Stimulated activated CD4-positive, alpha-beta T cell treated with anti-CD3 and anti-CD28 coated beads, Interleukin-1b, Interleukin-23, amount 100 ng/mL, for 48 hours (primary cell): ENCODE measurements around the gene ZNF135.

Experiments
- DNase-seq: peaks from one replicate; pipeline ENCODE4 v3.0.0-alpha.2; 2020

ZNF135 gene

DNA sequence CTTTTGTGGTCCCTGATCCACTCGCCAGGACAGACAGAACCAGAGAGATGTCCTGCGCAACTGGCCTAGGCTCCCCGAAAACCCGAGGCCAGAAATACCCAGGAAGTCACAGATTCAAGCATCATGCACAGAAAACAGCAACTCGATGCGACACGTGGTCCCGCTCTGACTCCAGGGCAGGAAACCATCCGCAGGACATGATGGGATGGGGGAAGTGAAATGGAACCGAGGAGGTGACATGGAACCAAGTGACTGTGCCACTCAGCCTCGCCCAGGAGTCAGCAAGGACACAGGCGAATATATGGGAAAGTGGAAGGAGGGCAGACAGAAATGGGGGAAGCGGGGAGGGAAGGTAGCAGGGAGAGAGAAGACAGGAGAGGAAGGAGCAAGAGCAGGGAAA, 37.8 kb downstream of the ZNF135 start:
- DNase-seq = no peak

DNA sequence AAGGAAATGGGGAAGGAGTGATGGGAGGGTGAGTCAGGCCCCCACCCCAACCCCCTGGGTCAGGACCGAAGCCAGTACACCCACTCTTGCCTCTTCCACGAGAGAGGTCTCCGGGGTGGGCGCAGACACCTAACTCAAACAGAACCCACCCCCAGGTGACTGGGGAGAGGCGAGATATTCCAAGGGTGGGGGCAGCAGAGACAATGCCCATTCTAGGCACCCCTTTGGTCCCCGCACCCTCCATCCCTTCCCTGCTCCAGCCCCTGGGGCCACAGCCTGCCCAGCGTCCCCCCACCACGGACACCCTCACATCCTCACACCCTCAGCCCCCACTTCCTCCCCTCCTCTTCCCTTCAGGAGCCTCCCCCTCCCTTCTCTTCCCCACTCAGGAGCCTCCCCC, 38.3 kb downstream of the ZNF135 start:
- no peak for DNase-seq

DNA sequence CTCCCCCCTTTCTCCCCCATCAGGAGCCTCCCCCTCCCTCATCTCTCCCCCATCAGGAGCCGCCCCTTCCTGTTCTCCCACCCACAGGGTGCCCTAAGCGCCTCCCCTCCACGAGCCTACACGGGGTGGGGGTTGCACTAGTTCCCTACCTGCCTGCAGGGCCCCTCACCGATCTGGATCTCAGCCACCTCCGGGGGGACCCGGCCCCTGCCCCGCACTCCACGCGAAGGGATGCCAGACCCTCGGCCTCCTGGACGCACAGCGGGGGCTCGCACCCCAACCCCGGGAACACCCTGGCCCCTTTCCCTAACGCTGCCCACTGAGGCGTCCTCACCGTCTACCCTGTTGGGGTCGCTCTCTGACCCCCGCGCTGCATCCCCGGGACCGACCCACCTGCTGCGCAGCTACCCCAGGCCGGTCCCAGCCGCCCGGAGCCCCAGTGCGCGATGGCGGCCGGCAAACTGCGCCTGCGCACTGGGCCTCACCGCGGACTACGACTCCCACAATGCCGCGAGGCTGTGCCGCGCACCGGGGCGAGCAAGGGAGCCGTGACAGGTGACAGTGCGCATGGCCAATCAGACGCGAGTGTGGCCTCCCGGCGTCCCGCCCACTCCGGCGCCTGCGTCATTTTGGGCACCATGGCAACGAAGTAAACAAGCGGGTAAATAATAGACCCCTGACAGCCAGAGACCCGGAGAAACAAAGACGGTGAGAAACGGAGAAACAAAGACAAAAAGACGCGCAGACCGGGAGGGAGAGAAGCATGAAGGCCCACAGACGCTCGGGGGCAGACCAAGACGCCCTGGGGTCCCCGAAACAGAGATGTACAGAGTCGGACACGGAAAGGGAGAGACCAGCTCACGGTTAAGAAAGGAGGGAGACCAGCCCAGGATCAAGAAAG, 38.9 kb downstream of the ZNF135 start, which contains the start of gene ZSCAN18:
Gene ZSCAN18, minus strand, starts transcription at position 451 of the 901 bp plus-strand sequence. CDS start 7,964 bp downstream, outside the sequence.
- DNase-seq = peak; percentile 96

DNA sequence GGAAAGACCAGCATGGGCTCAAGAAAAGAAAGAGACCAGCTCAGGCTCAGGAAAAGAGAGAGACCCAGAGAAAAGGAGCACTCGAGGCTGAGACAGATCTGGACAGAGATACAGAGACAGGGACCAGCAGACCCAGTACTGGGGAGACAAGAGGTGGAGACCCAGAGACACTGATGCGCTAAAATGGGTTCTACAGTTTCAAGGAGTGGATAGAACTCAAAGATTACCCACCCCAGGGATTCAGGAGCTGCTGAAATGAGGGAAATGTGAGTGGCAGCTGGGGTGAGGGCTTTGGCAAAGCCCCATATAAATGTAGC, 39.6 kb downstream of the ZNF135 start:
- DNase-seq = no peak

DNA sequence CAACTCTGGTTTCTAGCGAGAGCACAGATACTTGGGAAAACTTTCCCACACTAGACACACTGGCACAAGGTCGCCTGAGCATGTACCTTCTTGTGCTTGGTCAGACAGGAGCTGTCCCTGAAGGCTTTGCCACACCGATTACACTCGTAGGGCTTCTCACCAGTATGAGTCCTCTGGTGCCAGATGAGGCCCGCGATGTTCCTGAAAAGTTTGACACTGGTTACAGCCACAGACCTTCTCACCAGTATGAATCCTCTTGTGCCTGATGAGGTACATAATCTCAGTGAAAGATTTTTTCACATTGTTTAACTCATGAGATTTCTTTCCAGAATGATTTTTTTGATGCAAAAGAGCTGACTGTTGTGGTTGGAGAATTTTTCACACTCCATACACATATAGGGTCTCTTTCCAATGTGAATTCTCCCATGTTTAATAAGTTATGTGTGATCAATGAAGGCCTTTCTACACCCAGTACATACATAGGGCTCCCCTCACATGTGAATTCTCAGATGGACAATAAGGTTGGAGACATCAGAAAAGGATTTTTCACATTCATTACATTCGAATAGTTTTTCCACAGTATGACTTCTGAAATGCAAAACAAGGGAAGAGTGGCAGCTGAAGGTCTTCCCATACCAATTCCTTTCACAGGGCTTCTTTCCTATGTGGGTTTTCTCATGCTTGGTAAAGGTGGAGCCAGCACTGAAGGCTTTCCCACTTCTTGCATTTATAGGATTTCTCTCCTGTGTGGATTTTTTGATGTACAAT, 48.9 kb downstream of the ZNF135 start:
- DNase-seq = no peak

DNA sequence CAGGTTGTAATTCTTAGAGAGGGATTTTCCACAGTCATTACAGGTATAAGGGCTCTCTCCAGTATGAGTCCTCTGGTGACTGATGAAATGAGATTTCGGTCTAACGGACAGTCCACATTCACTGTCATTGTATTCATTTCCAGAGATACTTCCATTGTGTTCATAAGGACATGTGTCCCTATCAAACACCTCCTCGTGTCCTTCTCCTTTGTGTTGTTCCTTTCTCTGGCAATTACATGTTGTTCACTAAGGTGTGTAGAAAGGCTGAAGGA, 49.4 kb downstream of the ZNF135 start:
- DNase-seq = no peak

DNA sequence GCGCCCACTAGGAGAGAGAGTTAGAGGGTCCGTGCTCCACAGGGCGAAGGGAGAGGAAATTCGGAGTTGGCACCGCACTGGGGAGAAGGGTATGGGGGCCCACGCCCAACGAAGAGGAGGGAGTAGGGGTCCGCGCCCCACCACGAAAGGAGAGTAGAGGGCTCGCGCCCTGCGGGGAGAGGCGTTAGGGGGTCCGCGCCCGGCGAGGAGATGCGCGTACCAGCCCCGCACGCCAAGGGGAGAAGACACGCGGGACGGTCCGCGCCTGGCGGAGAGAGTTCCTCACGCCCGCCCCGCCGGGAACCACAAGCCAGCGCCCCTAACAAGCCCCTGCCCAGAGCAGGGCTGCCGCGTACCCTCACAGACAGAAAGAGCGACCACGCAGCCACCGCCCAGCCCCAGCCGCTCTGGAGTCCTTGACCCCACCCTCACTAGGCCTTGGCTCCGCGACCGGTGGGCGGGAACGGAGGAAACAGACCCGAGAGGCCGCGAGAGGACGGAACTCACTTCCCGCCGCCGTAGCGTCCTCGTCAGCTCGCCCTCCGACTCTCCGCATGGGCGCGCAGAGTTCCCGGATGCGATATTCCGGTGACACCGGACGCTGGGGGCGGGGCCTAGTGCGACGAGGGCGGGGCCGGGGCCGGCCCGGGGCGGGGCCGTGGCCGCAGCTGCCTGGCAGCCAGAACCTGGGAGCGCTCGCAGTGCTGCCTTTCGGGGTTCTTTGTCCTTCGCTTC, 58.9 kb downstream of the ZNF135 start:
- DNase-seq = no peak

DNA sequence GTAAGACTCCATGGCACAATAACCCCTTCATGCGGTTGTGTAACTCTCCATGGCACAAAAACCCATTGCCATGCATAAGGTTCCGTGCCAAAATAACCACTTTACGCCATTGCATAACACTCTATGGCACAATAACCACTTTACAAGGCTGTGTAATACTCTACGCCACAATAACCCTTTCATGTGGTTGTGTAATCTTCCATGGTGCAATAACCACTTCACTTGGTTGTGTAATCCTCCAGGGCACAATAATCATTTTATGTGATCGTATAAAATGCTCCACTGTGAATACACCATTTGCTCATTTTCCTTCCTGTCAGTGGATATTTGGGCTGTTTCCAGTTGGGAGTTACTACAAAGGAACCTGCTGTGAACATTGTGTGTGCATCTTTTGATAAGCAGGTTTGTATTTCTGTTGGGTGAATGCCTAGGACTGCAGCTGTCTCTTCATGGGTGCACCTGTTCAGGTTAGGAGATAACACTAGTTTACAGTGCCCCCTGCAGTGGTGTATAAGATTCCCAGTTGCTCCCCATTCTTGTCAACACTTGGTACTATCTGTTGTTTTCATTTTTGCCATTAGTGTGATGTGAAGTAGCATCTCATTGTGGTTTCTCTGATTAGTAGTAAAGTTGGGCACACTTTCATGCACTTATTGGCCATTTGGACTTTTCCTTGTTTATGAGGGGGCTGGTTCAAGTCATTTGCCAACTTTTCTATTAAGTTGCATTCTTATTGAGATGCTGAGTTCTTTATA, 60.1 kb downstream of the ZNF135 start:
- no peak for DNase-seq
